Measurements from ENCODE around the gene ARHGAP8.
A peak's percentile ranks its signal among the peaks of the same experiment; 100 is the strongest.

The ARHGAP8 gene

GRCh38 chr22:44862981-44863860, 110.8 kb downstream of the ARHGAP8 start:
- WGBS (ENCODE audit: extremely low coverage, insufficient coverage, low lambda C conversion rate): no CpG with 5 or more reads among the region's 19 CpGs
- Histone ChIP-seq H4K8ac (ENCODE audit: low read depth, low read length) (no peak overlapping the region), H2BK15ac (replicated peaks; ENCODE audit: low read depth) (no peak overlapping the region), H3K4me1 (ENCODE audit: control insufficient read depth, low read depth, low read length) (no peaks in the 10 kb centered on the region), H3K36me3 (ENCODE audit: control insufficient read depth, insufficient read depth, low read length) (no peaks in the 10 kb centered on the region), H3K4me2 (ENCODE audit: low read length) (no peak overlapping the region), H4K5ac (ENCODE audit: low read length) (no peak overlapping the region), H3K27ac (ENCODE audit: low read depth, low read length) (no peak overlapping the region), H2BK120ac (ENCODE audit: low read depth, low read length) (no peak overlapping the region), H3K18ac (ENCODE audit: low read length) (no peak overlapping the region), H3K9ac (ENCODE audit: low read length) (no peak overlapping the region), H3K4ac (ENCODE audit: low read depth, low read length) (no peak overlapping the region), H3K27me3 (ENCODE audit: insufficient read depth, low read length, poor library complexity) (no peaks in the 10 kb centered on the region), H2AK5ac (ENCODE audit: low read length) (no peak overlapping the region), H3K56ac (ENCODE audit: low read length) (no peak overlapping the region), H3K23ac (ENCODE audit: low read length) (no peak overlapping the region), H3K79me2 (ENCODE audit: control insufficient read depth, insufficient read depth, low read length) (no peaks in the 10 kb centered on the region), H3K79me1 (ENCODE audit: low read length) (no peaks in the 10 kb centered on the region), H2BK5ac (ENCODE audit: low read length) (no peak overlapping the region), H3K4me3 (ENCODE audit: low read length) (no peak overlapping the region)
- DNase-seq: peak; percentile 60

GRCh38 chr22:44865193-44866057, 113.0 kb downstream of the ARHGAP8 start:
- WGBS (ENCODE audit: extremely low coverage, insufficient coverage, low lambda C conversion rate): no CpG with 5 or more reads among the region's 31 CpGs
- H3K27me3 ChIP-seq (ENCODE audit: insufficient read depth, low read length, poor library complexity): no peaks in the 10 kb centered on the region
- H3K27ac ChIP-seq (ENCODE audit: low read depth, low read length): no peak overlapping the region
- DNase-seq: no peak
- no peak overlapping the region for H2BK15ac ChIP-seq (replicated peaks; ENCODE audit: low read depth)
- H3K36me3 ChIP-seq (ENCODE audit: control insufficient read depth, insufficient read depth, low read length): no peaks in the 10 kb centered on the region
- H3K23ac ChIP-seq (ENCODE audit: low read length): no peak overlapping the region
- no peak overlapping the region for H3K4me2 ChIP-seq (ENCODE audit: low read length)
- H2AK5ac ChIP-seq (ENCODE audit: low read length): no peak overlapping the region
- no peak overlapping the region for H2BK120ac ChIP-seq (ENCODE audit: low read depth, low read length)
- no peak overlapping the region for H4K5ac ChIP-seq (ENCODE audit: low read length)
- no peaks in the 10 kb centered on the region for H3K79me2 ChIP-seq (ENCODE audit: control insufficient read depth, insufficient read depth, low read length)
- no peak overlapping the region for H3K56ac ChIP-seq (ENCODE audit: low read length)
- H4K8ac ChIP-seq (ENCODE audit: low read depth, low read length): no peak overlapping the region
- H3K4ac ChIP-seq (ENCODE audit: low read depth, low read length): no peak overlapping the region
- H2BK5ac ChIP-seq (ENCODE audit: low read length): no peak overlapping the region
- H3K4me1 ChIP-seq (ENCODE audit: control insufficient read depth, low read depth, low read length): peaks cover 2% of the 10 kb centered on the region
- no peak overlapping the region for H3K18ac ChIP-seq (ENCODE audit: low read length)
- no peak overlapping the region for H3K9ac ChIP-seq (ENCODE audit: low read length)
- no peaks in the 10 kb centered on the region for H3K79me1 ChIP-seq (ENCODE audit: low read length)
- no peak overlapping the region for H3K4me3 ChIP-seq (ENCODE audit: low read length)

- Histone ChIP-seq H3K4me3 (ENCODE audit: low read length) (no peak overlapping the region), H2BK15ac (replicated peaks; ENCODE audit: low read depth) (no peak overlapping the region), H3K18ac (ENCODE audit: low read length) (no peak overlapping the region), H3K27ac (ENCODE audit: low read depth, low read length) (no peak overlapping the region), H4K5ac (ENCODE audit: low read length) (no peak overlapping the region), H4K8ac (ENCODE audit: low read depth, low read length) (no peak overlapping the region), H2AK5ac (ENCODE audit: low read length) (no peak overlapping the region), H3K79me2 (ENCODE audit: control insufficient read depth, insufficient read depth, low read length) (no peaks in the 10 kb centered on the region), H3K56ac (ENCODE audit: low read length) (no peak overlapping the region), H3K79me1 (ENCODE audit: low read length) (no peaks in the 10 kb centered on the region), H3K4me1 (ENCODE audit: control insufficient read depth, low read depth, low read length) (peaks cover 2% of the 10 kb centered on the region), H3K36me3 (ENCODE audit: control insufficient read depth, insufficient read depth, low read length) (no peaks in the 10 kb centered on the region), H3K4me2 (ENCODE audit: low read length) (no peak overlapping the region), H3K4ac (ENCODE audit: low read depth, low read length) (no peak overlapping the region), H2BK5ac (ENCODE audit: low read length) (no peak overlapping the region), H3K23ac (ENCODE audit: low read length) (no peak overlapping the region), H2BK120ac (ENCODE audit: low read depth, low read length) (no peak overlapping the region), H3K9ac (ENCODE audit: low read length) (no peak overlapping the region), H3K27me3 (ENCODE audit: insufficient read depth, low read length, poor library complexity) (no peaks in the 10 kb centered on the region)
- WGBS (ENCODE audit: extremely low coverage, insufficient coverage, low lambda C conversion rate): no CpG with 5 or more reads among the region's 7 CpGs
- DNase-seq: no peak
Observed at GRCh38 chr22:44869196-44869595, 116.8 kb downstream of the ARHGAP8 start.

GRCh38 chr22:44870021-44870420, 117.6 kb downstream of the ARHGAP8 start:
- no peak overlapping the region for H3K9ac ChIP-seq (ENCODE audit: low read length)
- peaks cover 2% of the 10 kb centered on the region for H3K4me1 ChIP-seq (ENCODE audit: control insufficient read depth, low read depth, low read length)
- H3K18ac ChIP-seq (ENCODE audit: low read length): peak overlapping the region; percentile 16
- no peak overlapping the region for H3K27ac ChIP-seq (ENCODE audit: low read depth, low read length)
- H3K56ac ChIP-seq (ENCODE audit: low read length): peak overlapping the region; percentile 6
- H3K79me1 ChIP-seq (ENCODE audit: low read length): no peaks in the 10 kb centered on the region
- no peaks in the 10 kb centered on the region for H3K27me3 ChIP-seq (ENCODE audit: insufficient read depth, low read length, poor library complexity)
- peak; percentile 87 for DNase-seq
- H2BK15ac ChIP-seq (replicated peaks; ENCODE audit: low read depth): no peak overlapping the region
- no peak overlapping the region for H3K4me2 ChIP-seq (ENCODE audit: low read length)
- no peaks in the 10 kb centered on the region for H3K79me2 ChIP-seq (ENCODE audit: control insufficient read depth, insufficient read depth, low read length)
- H3K4me3 ChIP-seq (ENCODE audit: low read length): no peak overlapping the region
- no peak overlapping the region for H2BK120ac ChIP-seq (ENCODE audit: low read depth, low read length)
- no peak overlapping the region for H2BK5ac ChIP-seq (ENCODE audit: low read length)
- H3K4ac ChIP-seq (ENCODE audit: low read depth, low read length): peak overlapping the region; percentile 56
- no peaks in the 10 kb centered on the region for H3K36me3 ChIP-seq (ENCODE audit: control insufficient read depth, insufficient read depth, low read length)
- no CpG with 5 or more reads among the region's 5 CpGs for WGBS (ENCODE audit: extremely low coverage, insufficient coverage, low lambda C conversion rate)
- H4K5ac ChIP-seq (ENCODE audit: low read length): no peak overlapping the region
- no peak overlapping the region for H3K23ac ChIP-seq (ENCODE audit: low read length)
- H4K8ac ChIP-seq (ENCODE audit: low read depth, low read length): no peak overlapping the region
- no peak overlapping the region for H2AK5ac ChIP-seq (ENCODE audit: low read length)

- Histone ChIP-seq H3K18ac (ENCODE audit: low read length) (no peak overlapping the region), H2BK5ac (ENCODE audit: low read length) (no peak overlapping the region), H3K56ac (ENCODE audit: low read length) (no peak overlapping the region), H3K36me3 (ENCODE audit: control insufficient read depth, insufficient read depth, low read length) (no peaks in the 10 kb centered on the region), H2AK5ac (ENCODE audit: low read length) (no peak overlapping the region), H3K4me3 (ENCODE audit: low read length) (no peak overlapping the region), H3K79me2 (ENCODE audit: control insufficient read depth, insufficient read depth, low read length) (no peaks in the 10 kb centered on the region), H3K79me1 (ENCODE audit: low read length) (no peaks in the 10 kb centered on the region), H2BK120ac (ENCODE audit: low read depth, low read length) (no peak overlapping the region), H3K9ac (ENCODE audit: low read length) (no peak overlapping the region), H4K8ac (ENCODE audit: low read depth, low read length) (no peak overlapping the region), H4K5ac (ENCODE audit: low read length) (no peak overlapping the region), H3K4me2 (ENCODE audit: low read length) (no peak overlapping the region), H2BK15ac (replicated peaks; ENCODE audit: low read depth) (no peak overlapping the region), H3K27ac (ENCODE audit: low read depth, low read length) (no peak overlapping the region), H3K27me3 (ENCODE audit: insufficient read depth, low read length, poor library complexity) (no peaks in the 10 kb centered on the region), H3K4me1 (ENCODE audit: control insufficient read depth, low read depth, low read length) (peaks cover 2% of the 10 kb centered on the region), H3K23ac (ENCODE audit: low read length) (no peak overlapping the region), H3K4ac (ENCODE audit: low read depth, low read length) (no peak overlapping the region)
- DNase-seq: no peak
- WGBS (ENCODE audit: extremely low coverage, insufficient coverage, low lambda C conversion rate): no CpG with 5 or more reads among the region's 3 CpGs
Observed at GRCh38 chr22:44871782-44872181, 119.4 kb downstream of the ARHGAP8 start.

Data from mesendoderm (in vitro differentiated cells).